ENCODE data around the gene GOLGA7B. TPM values are rescaled to one million over a fixed set of nuclear protein-coding genes. Genes with fewer than 3 reads are reported as not detected.

The GOLGA7B gene
- total RNA-seq, 2 donors from 2014 or later: 0.18 to 0.27 TPM

DNA sequence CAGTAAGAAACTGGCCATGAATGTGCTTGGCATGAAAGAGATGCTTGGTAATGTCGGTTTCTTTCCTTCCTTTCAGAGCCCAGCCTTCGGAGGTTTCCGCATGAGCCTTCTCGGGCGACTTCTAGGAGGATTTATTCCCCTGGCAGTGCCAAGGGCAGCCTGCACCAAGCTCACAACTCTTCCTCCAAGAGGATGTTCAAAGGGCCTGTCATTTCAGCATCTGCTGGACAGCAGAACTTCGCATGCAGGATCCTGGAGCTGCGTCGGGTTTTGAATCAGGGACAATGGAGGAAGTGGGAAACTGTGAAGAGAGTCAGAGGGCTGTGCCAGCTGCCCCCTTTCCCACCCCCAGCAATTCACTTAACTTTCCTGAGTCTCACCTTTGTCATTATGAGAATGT is 21.3 kb downstream of the GOLGA7B start:
- no peak for DNase-seq
- peaks cover 11% of the 10 kb centered on the region for H3K4me1 Mint-ChIP-seq
- H3K27ac Mint-ChIP-seq: no peak overlapping the region
- no peaks in the 10 kb centered on the region for H3K9me3 Mint-ChIP-seq
- H3K4me1 ChIP-seq (ENCODE audit: control insufficient read depth, insufficient read depth, low read length): peaks cover 3% of the 10 kb centered on the region
- no peaks in the 10 kb centered on the region for H3K36me3 Mint-ChIP-seq (ENCODE audit: low read depth)
- H3K27me3 ChIP-seq (ENCODE audit: control insufficient read depth, insufficient read depth, low read length, poor library complexity, severe bottlenecking): no peaks in the 10 kb centered on the region
- no peak overlapping the region for H3K4me3 ChIP-seq (ENCODE audit: low read length)
- H3K4me3 Mint-ChIP-seq: no peak overlapping the region
- H3K36me3 ChIP-seq (ENCODE audit: control insufficient read depth, insufficient read depth, low read length): no peaks in the 10 kb centered on the region
- TF ChIP-seq, protein P1, sequence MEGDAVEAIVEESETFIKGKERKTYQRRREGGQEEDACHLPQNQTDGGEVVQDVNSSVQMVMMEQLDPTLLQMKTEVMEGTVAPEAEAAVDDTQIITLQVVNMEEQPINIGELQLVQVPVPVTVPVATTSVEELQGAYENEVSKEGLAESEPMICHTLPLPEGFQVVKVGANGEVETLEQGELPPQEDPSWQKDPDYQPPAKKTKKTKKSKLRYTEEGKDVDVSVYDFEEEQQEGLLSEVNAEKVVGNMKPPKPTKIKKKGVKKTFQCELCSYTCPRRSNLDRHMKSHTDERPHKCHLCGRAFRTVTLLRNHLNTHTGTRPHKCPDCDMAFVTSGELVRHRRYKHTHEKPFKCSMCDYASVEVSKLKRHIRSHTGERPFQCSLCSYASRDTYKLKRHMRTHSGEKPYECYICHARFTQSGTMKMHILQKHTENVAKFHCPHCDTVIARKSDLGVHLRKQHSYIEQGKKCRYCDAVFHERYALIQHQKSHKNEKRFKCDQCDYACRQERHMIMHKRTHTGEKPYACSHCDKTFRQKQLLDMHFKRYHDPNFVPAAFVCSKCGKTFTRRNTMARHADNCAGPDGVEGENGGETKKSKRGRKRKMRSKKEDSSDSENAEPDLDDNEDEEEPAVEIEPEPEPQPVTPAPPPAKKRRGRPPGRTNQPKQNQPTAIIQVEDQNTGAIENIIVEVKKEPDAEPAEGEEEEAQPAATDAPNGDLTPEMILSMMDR (conservative IDR thresholded peaks at IDR 0.05): no peak
- peaks cover 16% of the 10 kb centered on the region for H3K27me3 Mint-ChIP-seq (ENCODE audit: insufficient read depth)
- no peaks in the 10 kb centered on the region for H3K9me3 ChIP-seq (ENCODE audit: control insufficient read depth, low read length)
- H3K9ac ChIP-seq (ENCODE audit: extremely low read depth, low read length, poor library complexity, severe bottlenecking): no peak overlapping the region
- H3K27ac ChIP-seq (ENCODE audit: low read depth, low read length): no peak overlapping the region
- 85 to 91% methylated on average over 5 to 8 of the region's 8 CpGs for WGBS, 2 experiments (ENCODE audit: insufficient coverage in 1 of 2, insufficient read length in 1 of 2)

DNA sequence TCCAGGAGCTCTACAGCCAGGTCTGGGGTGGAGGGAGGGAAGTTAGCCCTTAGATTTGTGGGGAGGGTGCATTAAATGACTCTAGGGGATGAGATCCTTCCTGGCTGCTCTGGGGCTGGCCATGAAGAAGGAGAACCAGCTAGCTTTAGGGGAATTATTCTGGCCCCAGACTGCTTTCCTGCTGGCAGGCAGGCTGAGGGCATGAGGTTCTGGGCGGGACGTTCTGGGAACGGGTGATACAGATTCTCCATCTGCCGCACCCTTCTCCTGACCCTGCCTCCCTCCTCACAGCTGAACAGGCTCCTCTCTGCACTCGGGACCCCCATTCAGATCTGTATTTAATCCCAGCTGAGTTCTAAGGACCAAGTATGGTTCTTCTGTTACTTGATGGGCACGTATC is 23.9 kb downstream of the GOLGA7B start:
- Histone ChIP-seq H3K9ac (ENCODE audit: extremely low read depth, low read length, poor library complexity, severe bottlenecking) (no peak overlapping the region), H3K27me3 (ENCODE audit: control insufficient read depth, insufficient read depth, low read length, poor library complexity, severe bottlenecking) (no peaks in the 10 kb centered on the region), H3K9me3 (ENCODE audit: control insufficient read depth, low read length) (no peaks in the 10 kb centered on the region), H3K27ac (ENCODE audit: low read depth, low read length) (no peak overlapping the region), H3K36me3 (ENCODE audit: control insufficient read depth, insufficient read depth, low read length) (no peaks in the 10 kb centered on the region), H3K4me3 (ENCODE audit: low read length) (no peak overlapping the region), H3K4me1 (ENCODE audit: control insufficient read depth, insufficient read depth, low read length) (peaks cover 3% of the 10 kb centered on the region)
- TF ChIP-seq, protein P1 (conservative IDR thresholded peaks at IDR 0.05): no peak
- Mint-ChIP-seq H3K4me3 (no peak overlapping the region), H3K36me3 (ENCODE audit: low read depth) (no peaks in the 10 kb centered on the region), H3K4me1 (peaks cover 14% of the 10 kb centered on the region), H3K9me3 (no peaks in the 10 kb centered on the region), H3K27ac (no peak overlapping the region), H3K27me3 (ENCODE audit: insufficient read depth) (peaks cover 16% of the 10 kb centered on the region)
- DNase-seq: no peak
- WGBS, 2 experiments (ENCODE audit: insufficient coverage in 1 of 2, insufficient read length in 1 of 2): 92% methylated on average over 6 of the region's 6 CpGs

DNA sequence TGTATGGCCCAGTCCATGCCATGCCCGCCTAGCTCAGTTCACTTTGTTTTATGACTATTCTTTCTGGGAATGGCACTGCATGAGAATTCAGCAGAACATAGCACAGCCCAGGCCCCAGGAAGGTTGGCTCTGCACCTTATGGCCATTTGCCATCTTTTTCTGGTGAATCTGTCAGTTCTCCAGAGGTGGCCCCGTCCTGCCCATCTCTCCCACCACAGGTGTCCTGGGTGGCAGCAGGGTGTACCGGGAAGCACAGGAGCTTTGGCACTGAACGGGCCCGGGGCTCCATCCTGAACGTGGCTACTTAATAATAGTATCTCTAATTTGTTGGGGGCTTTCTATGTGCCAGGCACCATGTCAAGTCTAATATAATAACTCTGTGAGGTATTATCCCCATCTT is 24.7 kb downstream of the GOLGA7B start:
- Mint-ChIP-seq H3K4me3 (no peak overlapping the region), H3K27me3 (ENCODE audit: insufficient read depth) (peaks cover 16% of the 10 kb centered on the region), H3K36me3 (ENCODE audit: low read depth) (no peaks in the 10 kb centered on the region), H3K4me1 (peaks cover 7% of the 10 kb centered on the region), H3K9me3 (no peaks in the 10 kb centered on the region), H3K27ac (no peak overlapping the region)
- no peak overlapping the region for H3K9ac ChIP-seq (ENCODE audit: extremely low read depth, low read length, poor library complexity, severe bottlenecking)
- no peaks in the 10 kb centered on the region for H3K36me3 ChIP-seq (ENCODE audit: control insufficient read depth, insufficient read depth, low read length)
- DNase-seq: no peak
- no peak overlapping the region for H3K4me3 ChIP-seq (ENCODE audit: low read length)
- no peaks in the 10 kb centered on the region for H3K27me3 ChIP-seq (ENCODE audit: control insufficient read depth, insufficient read depth, low read length, poor library complexity, severe bottlenecking)
- WGBS, 2 experiments (ENCODE audit: insufficient coverage in 1 of 2, insufficient read length in 1 of 2): 89 to 91% methylated on average over 5 to 6 of the region's 6 CpGs
- H3K4me1 ChIP-seq (ENCODE audit: control insufficient read depth, insufficient read depth, low read length): no peaks in the 10 kb centered on the region
- no peaks in the 10 kb centered on the region for H3K9me3 ChIP-seq (ENCODE audit: control insufficient read depth, low read length)
- no peak overlapping the region for H3K27ac ChIP-seq (ENCODE audit: low read depth, low read length)
- TF ChIP-seq, protein P1 (conservative IDR thresholded peaks at IDR 0.05): no peak

Measured in endodermal cell (in vitro differentiated cells).